Transverse colon (tissue), 4 donors: Measurements from ENCODE around the gene TRH. TPM values are rescaled to one million over a fixed set of nuclear protein-coding genes. Genes with fewer than 3 reads are reported as not detected.
"Not testable (repeated sequence)": the region's sequence is repeated elsewhere in the genome, so short reads cannot be mapped to it uniquely, and the experiment has no call there.

Source experiments
- DNase-seq: peaks from one replicate; pipeline ENCODE4 v3.0.0-alpha.2; 2019
- H3K27ac ChIP-seq, 4 donors: fragments of 200-600 bp; sonication (generic); 2 replicates each; pipeline ENCODE4 v1.5.1; 2016 to 2018; ENCODE audit warnings: inconsistent platforms in 4 of 4
- H3K27me3 ChIP-seq: fragments of 200-600 bp; sonication (generic); 2 replicates; pipeline ENCODE4 v1.5.1; 2017; ENCODE audit warnings: inconsistent platforms
- H3K36me3 ChIP-seq, 4 donors: fragments of 200-600 bp; sonication (generic); 2 replicates each; pipeline ENCODE4 v1.5.1; 2017 to 2019; ENCODE audit warnings: inconsistent platforms in 4 of 4
- H3K4me1 ChIP-seq, 4 donors: fragments of 200-600 bp; sonication (generic); 2 replicates each; pipeline ENCODE4 v1.5.1; 2017 to 2020; ENCODE audit warnings: inconsistent platforms in 4 of 4
- H3K4me3 ChIP-seq, 4 donors: fragments of 200-600 bp; sonication (generic); 1 replicate in 1 of 4; 2 replicates in 3 of 4; pipeline versions ENCODE4 v1.5.1 to v1.6.1; 2017 to 2019; ENCODE audit warnings: inconsistent platforms in 4 of 4
- H3K9me3 ChIP-seq, 2 donors: fragments of 200-600 bp; sonication (generic); 2 replicates each; pipeline ENCODE4 v1.5.1; 2017 to 2019; ENCODE audit warnings: inconsistent platforms in 2 of 2
- CTCF ChIP-seq, 5 experiments: fragments of 200-600 bp in 3 of 5; fragments of 450-650 bp in 2 of 5; sonication (generic) in 3 of 5; IDR thresholded peaks; 1 replicate in 2 of 5; 2 replicates in 3 of 5; pipeline ENCODE4 v1.5.1; 2016 to 2017; ENCODE audit warnings: antibody characterized with exemption in 5 of 5, inconsistent platforms in 3 of 5, mild to moderate bottlenecking in 2 of 5, moderate library complexity in 1 of 5
- EP300 ChIP-seq: sonication (generic); formaldehyde crosslinking; IDR thresholded peaks from one replicate; pipeline ENCODE4 v1.6.1; 2017; ENCODE audit warnings: antibody characterized with exemption, low read depth
- POLR2A ChIP-seq: fragments of 450-650 bp; IDR thresholded peaks from one replicate; pipeline ENCODE4 v1.6.1; 2016; ENCODE audit warnings: antibody characterized with exemption, mild to moderate bottlenecking, moderate library complexity
- POLR2AphosphoS5 ChIP-seq, 3 donors: sonication (generic); formaldehyde crosslinking; IDR thresholded peaks; one replicate each; pipeline ENCODE4 v1.6.1; 2016; ENCODE audit warnings: antibody characterized with exemption in 3 of 3
- WGBS, 2 donors: methylation state at CpG; one replicate each; pipeline ENCODE4 v1.1.5; 2018; ENCODE audit warnings: low coverage in 1 of 2; 5-methylcytosine and 5-hydroxymethylcytosine counted together
- in situ Hi-C, 4 donors: fragments of 200-750 bp; cut with MboI; loops; one replicate each; pipeline versions ENCODE4 v1.15.0 to v1.15.1; 2017; ENCODE audit warnings: low sequenced_read_pairs in 3 of 4, low pct_ligation_motif_present in 1 of 4, low pct_unique_long_range_greater_than_20kb in 1 of 4
- intact Hi-C: fragments of 100-400 bp; cut with DNase I; formaldehyde crosslinking; loops from one replicate; pipeline ENCODE4 v1.15.1; 2023; ENCODE audit warnings: low total_unique reads
- total RNA-seq, 4 donors: library from RNA; depleted of rRNA; stranded (reverse); fragments of >200 nt; gene quantifications; one replicate each; pipeline ENCODE4 v1.1.0, GENCODE V29; 2016

Gene TRH
- total RNA-seq, 4 donors from 2014 or later: not detected

DNA sequence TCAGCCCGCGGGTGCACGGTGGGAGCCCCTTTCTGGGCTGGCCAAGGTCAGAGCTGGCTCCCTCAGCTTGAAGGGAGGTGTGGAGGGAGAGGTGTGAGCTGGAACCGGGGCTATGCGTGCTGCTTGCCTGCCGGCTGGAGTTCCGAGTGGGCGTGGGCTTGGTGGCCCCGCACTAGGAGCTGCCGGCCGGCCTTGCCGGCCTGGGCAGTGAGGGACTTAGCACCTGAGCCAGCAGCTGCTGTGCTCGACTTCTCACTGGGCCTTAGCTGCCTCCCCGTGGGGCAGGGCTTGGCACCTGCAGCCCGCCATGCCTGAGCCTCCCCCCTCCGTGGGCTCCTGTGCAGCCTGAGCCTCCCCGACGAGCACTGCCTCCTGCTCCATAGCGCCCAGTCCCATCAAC is 36.0 kb downstream of the TRH start:
- H3K27me3 ChIP-seq: no peaks in the 10 kb centered on the region
- no peak for DNase-seq
- no peaks in the 10 kb centered on the region for H3K9me3 ChIP-seq
- no peak overlapping the region for H3K4me3 ChIP-seq
- TF ChIP-seq POLR2AphosphoS5 (IDR thresholded peaks at IDR 0.05): no peak
- TF ChIP-seq EP300: no peak
- intact Hi-C loops: no loop called here
- WGBS, 2 donors: 89% methylated on average over 17 of the region's 19 CpGs; no CpG with 5 or more reads in 1 of the 2 donors
- H3K36me3 ChIP-seq: no peaks in the 10 kb centered on the region
- H3K4me1 ChIP-seq: no peaks in the 10 kb centered on the region
- in situ Hi-C loops: no loop called here
- no peak overlapping the region for H3K27ac ChIP-seq

DNA sequence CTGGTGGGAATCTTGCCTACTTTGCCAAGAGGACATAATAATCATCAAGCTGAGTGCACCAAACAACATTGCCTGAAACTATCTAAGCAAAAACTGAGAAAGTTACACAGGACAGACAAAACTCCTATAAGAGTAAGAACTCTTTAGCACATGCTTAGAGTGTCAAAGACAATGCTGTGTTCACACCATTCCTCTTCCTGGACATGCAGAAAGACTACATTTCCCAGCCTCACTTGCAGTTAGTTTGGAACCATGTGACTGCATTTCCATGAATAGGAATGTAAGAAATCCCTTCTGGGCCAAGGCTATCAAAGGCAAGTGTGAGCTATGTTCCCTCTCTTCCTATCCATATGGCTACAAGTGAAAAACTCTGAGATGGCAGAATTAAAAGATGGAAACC is 37.6 kb downstream of the TRH start:
- in situ Hi-C loops: not testable (repeated sequence)

DNA sequence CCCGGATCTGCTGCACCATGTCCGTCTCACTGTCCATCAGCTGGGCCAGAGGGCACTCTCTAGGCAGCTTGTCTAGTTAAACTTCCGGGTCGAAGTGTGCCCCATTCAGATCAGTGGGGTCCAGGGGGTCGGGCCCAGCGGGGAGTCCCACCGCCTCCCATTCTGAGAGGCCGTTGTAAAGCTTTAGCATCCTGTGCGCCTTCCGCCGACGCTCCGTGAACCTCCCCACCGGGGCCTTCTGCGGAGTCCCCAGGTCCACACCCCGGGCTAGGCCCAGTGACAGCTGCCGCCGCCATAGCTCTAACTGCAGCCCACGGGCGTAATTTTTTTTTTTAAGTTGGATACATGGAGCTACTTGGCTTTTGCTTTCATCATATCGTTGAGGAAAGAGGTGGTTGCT is 38.7 kb downstream of the TRH start:
- in situ Hi-C loops, H3K4me3 ChIP-seq, H3K9me3 ChIP-seq, H3K36me3 ChIP-seq, H3K27me3 ChIP-seq, DNase-seq, H3K27ac ChIP-seq, intact Hi-C loops, H3K4me1 ChIP-seq: not testable (repeated sequence)
- WGBS, 2 donors: 93% methylated on average over 21 of the region's 21 CpGs; no CpG with 5 or more reads in 1 of the 2 donors

More for the DNA sequence above, 37.6 kb downstream of the TRH start:
- H3K27ac ChIP-seq, DNase-seq, H3K9me3 ChIP-seq, H3K4me3 ChIP-seq, H3K27me3 ChIP-seq, H3K36me3 ChIP-seq, intact Hi-C loops, H3K4me1 ChIP-seq: not testable (repeated sequence)

GRCh38 chr3:130014526-130014925 is 40.0 kb downstream of the TRH start:
- in situ Hi-C loops (no loop called here), intact Hi-C loops (no loop called here)
- no peaks in the 10 kb centered on the region for H3K27me3 ChIP-seq
- 80 to 88% methylated on average over 5 to 11 of the region's 11 CpGs for WGBS, 2 donors
- H3K27ac ChIP-seq: no peak overlapping the region
- no peaks in the 10 kb centered on the region for H3K4me1 ChIP-seq
- no peaks in the 10 kb centered on the region for H3K9me3 ChIP-seq
- no peak overlapping the region for H3K4me3 ChIP-seq
- TF ChIP-seq POLR2A: no peak
- no peak for TF ChIP-seq POLR2AphosphoS5 (IDR thresholded peaks at IDR 0.05)
- TF ChIP-seq CTCF (IDR thresholded peaks at IDR 0.05): no peak
- no peak for TF ChIP-seq EP300
- no peaks in the 10 kb centered on the region for H3K36me3 ChIP-seq
- DNase-seq: no peak

DNA sequence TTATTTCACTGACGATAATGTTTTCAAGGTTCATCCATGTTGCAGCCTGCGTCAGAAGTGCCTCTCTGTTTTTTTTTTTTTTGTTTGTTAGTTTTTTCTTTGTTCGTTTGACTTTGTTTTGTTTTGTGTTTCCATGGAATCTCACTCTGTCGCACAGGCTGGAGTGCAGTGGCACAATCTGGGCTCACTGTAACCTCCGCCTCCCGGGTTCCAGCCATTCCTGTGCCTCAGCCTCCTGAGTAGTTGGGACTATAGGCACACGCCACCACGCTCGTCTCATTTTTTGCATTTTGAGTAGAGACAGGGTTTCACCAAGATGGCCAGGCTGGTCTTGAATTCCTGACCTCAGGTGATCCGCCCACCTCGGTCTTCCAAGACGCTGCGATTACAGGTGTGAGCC is 43.1 kb downstream of the TRH start:
- in situ Hi-C loops, H3K27ac ChIP-seq, H3K4me3 ChIP-seq, H3K27me3 ChIP-seq, DNase-seq, H3K4me1 ChIP-seq, intact Hi-C loops, H3K36me3 ChIP-seq, H3K9me3 ChIP-seq: not testable (repeated sequence)
- 74% methylated on average over 13 of the region's 13 CpGs; no CpG with 5 or more reads in 1 of the 2 donors for WGBS, 2 donors

- in situ Hi-C loops, H3K9me3 ChIP-seq, H3K27ac ChIP-seq, DNase-seq, H3K36me3 ChIP-seq, H3K4me1 ChIP-seq, intact Hi-C loops, H3K27me3 ChIP-seq, H3K4me3 ChIP-seq: not testable (repeated sequence)
- WGBS, 2 donors: 60% methylated on average over 9 of the region's 14 CpGs; no CpG with 5 or more reads in 1 of the 2 donors
- TF ChIP-seq CTCF (IDR thresholded peaks at IDR 0.05): peak in 1 of 5 experiments; percentile 18
Measured at GRCh38 chr3:130026146-130026829, 51.8 kb downstream of the TRH start.

- H3K27ac ChIP-seq, H3K4me1 ChIP-seq, H3K27me3 ChIP-seq, intact Hi-C loops, H3K36me3 ChIP-seq, H3K9me3 ChIP-seq, H3K4me3 ChIP-seq, DNase-seq, in situ Hi-C loops: not testable (repeated sequence)
- WGBS, 2 donors: 73 to 80% methylated on average over 1 to 6 of the region's 6 CpGs
Measured at GRCh38 chr3:130027437-130027836, 52.9 kb downstream of the TRH start.
